Hepatocyte (in vitro differentiated cells): ENCODE measurements around the gene NT5C2. TPM values are rescaled to one million over a fixed set of nuclear protein-coding genes. Genes with fewer than 3 reads are reported as not detected.

Experiments
- DNase-seq: peaks from one replicate; pipeline ENCODE4 v3.0.0-alpha.2; 2016; ENCODE audit warnings: low spot score
- H2AFZ ChIP-seq: fragments of 200-600 bp; sonication (generic); 2 replicates; pipeline ENCODE4 v1.6.0; 2016; ENCODE audit warnings: antibody characterized with exemption, mild to moderate bottlenecking
- H3K27ac ChIP-seq: fragments of 200-600 bp; sonication (generic); 2 replicates; pipeline ENCODE4 v1.5.1; 2016; ENCODE audit warnings: mild to moderate bottlenecking
- H3K27me3 ChIP-seq: fragments of 200-600 bp; sonication (generic); 2 replicates; pipeline ENCODE4 v1.6.1; 2016
- H3K36me3 ChIP-seq: fragments of 200-600 bp; sonication (generic); replicated peaks from 2 replicates; pipeline ENCODE4 v1.5.1; 2016; ENCODE audit warnings: low read depth; ENCODE audit not compliant: insufficient read depth
- H3K4me1 ChIP-seq: fragments of 200-600 bp; sonication (generic); 2 replicates; pipeline ENCODE4 v1.5.1; 2016; ENCODE audit warnings: mild to moderate bottlenecking, moderate library complexity; ENCODE audit not compliant: insufficient read depth
- H3K4me2 ChIP-seq: fragments of 200-600 bp; sonication (generic); 2 replicates; pipeline ENCODE4 v1.6.0; 2016
- H3K4me3 ChIP-seq: fragments of 200-600 bp; sonication (generic); 2 replicates; pipeline ENCODE4 v1.5.1; 2016; ENCODE audit warnings: mild to moderate bottlenecking
- H3K79me2 ChIP-seq: fragments of 200-600 bp; sonication (generic); 2 replicates; pipeline ENCODE4 v1.6.0; 2017; ENCODE audit warnings: mild to moderate bottlenecking
- H3K9me2 ChIP-seq: fragments of 200-600 bp; sonication (generic); replicated peaks from 2 replicates; pipeline ENCODE4 v1.6.0; 2017; ENCODE audit warnings: mild to moderate bottlenecking; ENCODE audit not compliant: insufficient read depth
- H3K9me3 ChIP-seq: fragments of 200-600 bp; sonication (generic); 2 replicates; pipeline ENCODE4 v1.5.1; 2016; ENCODE audit warnings: low read depth, mild to moderate bottlenecking
- H4K20me1 ChIP-seq: fragments of 200-600 bp; sonication (generic); 2 replicates; pipeline ENCODE4 v1.6.0; 2016; ENCODE audit warnings: mild to moderate bottlenecking; ENCODE audit not compliant: insufficient read depth, poor library complexity, severe bottlenecking
- EZH2 ChIP-seq: fragments of 200-600 bp; sonication (generic); IDR thresholded peaks from 2 replicates; pipeline ENCODE4 v1.6.1; 2016; ENCODE audit warnings: antibody characterized with exemption, mild to moderate bottlenecking, borderline replicate concordance
- EZH2phosphoT487 ChIP-seq: fragments of 200-600 bp; sonication (generic); IDR thresholded peaks from one replicate; pipeline ENCODE4 v1.6.1; 2018; ENCODE audit warnings: antibody characterized with exemption, mild to moderate bottlenecking, low read depth, moderate library complexity; ENCODE audit not compliant: unreplicated experiment, severe bottlenecking
- WGBS: methylation state at CpG from one replicate; pipeline ENCODE4 v1.1.6; 2016; ENCODE audit warnings: low lambda C conversion rate; ENCODE audit errors: missing lambda C conversion rate; 5-methylcytosine and 5-hydroxymethylcytosine counted together
- polyA plus RNA-seq: library from polyadenylated mRNA; unstranded; fragments of >200 nt; fragmentation: Nextera tagmentation; extraction: Ambion mirVana; gene quantifications from 2 replicates; pipeline ENCODE4 v1.2.1, GENCODE V29; 2016
- total RNA-seq: library from RNA; depleted of rRNA; stranded (reverse); fragments of >200 nt; gene quantifications from 2 replicates; pipeline ENCODE4 v1.2.3, GENCODE V29; 2014
- TF ChIP-seq, protein P1 (sequence below): fragments of 200-600 bp; sonication (generic); IDR thresholded peaks from 2 replicates; pipeline ENCODE4 v1.5.1; 2016; ENCODE audit warnings: antibody characterized with exemption, mild to moderate bottlenecking; ENCODE audit not compliant: poor library complexity

The NT5C2 gene
- total and polyA plus RNA-seq, 2 experiments from 2014 or later: 50.7 to 52.0 TPM

DNA sequence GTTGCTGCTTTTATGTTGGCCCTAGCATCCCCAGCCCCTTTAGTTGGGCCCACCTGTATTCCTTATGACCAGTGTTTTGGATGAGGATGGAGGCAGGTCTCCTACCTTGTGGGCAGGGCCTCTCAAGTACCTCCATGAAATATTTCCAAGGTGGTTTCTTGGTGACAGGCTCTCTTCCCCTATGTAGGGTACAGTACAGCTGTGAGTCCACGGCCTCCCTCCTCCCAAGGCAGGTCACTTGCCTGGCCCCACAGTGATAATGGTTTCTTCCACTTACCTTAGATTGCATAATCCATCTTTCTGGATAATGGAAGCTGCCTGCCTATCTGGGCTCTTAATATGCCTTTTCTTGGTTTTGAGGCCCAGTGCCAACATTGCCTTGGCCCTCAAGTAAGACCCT lies 110.4 kb downstream of the NT5C2 start:
- no peaks in the 10 kb centered on the region for H3K9me3 ChIP-seq
- no peaks in the 10 kb centered on the region for H4K20me1 ChIP-seq
- no peak overlapping the region for H2AFZ ChIP-seq
- H3K36me3 ChIP-seq: no peaks in the 10 kb centered on the region
- no peaks in the 10 kb centered on the region for H3K9me2 ChIP-seq
- H3K4me2 ChIP-seq: no peak overlapping the region
- no peak overlapping the region for H3K27ac ChIP-seq
- H3K27me3 ChIP-seq: no peaks in the 10 kb centered on the region
- 100% methylated on average over 1 of the region's 1 CpG for WGBS
- TF ChIP-seq, protein P1, sequence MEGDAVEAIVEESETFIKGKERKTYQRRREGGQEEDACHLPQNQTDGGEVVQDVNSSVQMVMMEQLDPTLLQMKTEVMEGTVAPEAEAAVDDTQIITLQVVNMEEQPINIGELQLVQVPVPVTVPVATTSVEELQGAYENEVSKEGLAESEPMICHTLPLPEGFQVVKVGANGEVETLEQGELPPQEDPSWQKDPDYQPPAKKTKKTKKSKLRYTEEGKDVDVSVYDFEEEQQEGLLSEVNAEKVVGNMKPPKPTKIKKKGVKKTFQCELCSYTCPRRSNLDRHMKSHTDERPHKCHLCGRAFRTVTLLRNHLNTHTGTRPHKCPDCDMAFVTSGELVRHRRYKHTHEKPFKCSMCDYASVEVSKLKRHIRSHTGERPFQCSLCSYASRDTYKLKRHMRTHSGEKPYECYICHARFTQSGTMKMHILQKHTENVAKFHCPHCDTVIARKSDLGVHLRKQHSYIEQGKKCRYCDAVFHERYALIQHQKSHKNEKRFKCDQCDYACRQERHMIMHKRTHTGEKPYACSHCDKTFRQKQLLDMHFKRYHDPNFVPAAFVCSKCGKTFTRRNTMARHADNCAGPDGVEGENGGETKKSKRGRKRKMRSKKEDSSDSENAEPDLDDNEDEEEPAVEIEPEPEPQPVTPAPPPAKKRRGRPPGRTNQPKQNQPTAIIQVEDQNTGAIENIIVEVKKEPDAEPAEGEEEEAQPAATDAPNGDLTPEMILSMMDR: no peak
- no peak for TF ChIP-seq EZH2phosphoT487
- TF ChIP-seq EZH2: no peak
- no peak for DNase-seq
- no peak overlapping the region for H3K4me3 ChIP-seq
- H3K4me1 ChIP-seq: no peaks in the 10 kb centered on the region
- H3K79me2 ChIP-seq: no peaks in the 10 kb centered on the region

DNA sequence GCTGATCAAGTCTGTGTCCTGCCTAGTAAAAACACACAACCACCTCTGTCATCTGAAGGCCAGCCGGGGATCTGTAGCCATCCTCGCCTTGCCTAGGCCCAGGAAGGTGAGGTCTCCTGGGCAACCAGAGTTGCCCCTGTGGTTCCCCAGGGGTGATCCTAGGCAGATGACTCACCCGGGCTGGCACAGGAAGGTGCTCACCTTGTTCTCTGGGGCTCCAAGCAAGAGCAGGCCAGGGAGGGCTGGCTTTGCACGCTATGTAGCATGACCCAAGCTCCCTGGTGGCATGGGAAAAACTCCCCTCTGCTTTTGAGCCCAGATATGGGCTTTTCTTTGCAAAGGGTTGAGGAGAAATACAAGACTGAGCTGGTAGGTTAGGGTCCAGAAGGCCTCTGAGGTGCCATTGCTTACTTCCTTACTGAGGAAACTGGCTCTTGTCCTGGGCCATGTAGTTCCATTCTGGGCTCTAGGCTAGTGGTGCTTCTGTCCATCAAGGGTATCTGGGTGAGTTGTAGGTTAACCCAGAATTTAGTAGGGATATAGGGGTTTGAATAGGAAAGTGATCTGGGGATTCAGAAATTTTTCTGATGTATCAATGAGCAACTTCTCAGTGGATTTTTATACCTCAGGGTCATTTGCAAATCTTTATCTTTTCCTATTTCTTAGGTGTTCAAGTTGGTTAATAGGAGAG lies 112.0 kb downstream of the NT5C2 start:
- TF ChIP-seq EZH2: no peak
- TF ChIP-seq EZH2phosphoT487: no peak
- TF ChIP-seq, protein P1: no peak
- no peaks in the 10 kb centered on the region for H3K79me2 ChIP-seq
- WGBS: 90% methylated on average over 4 of the region's 4 CpGs
- no peaks in the 10 kb centered on the region for H3K36me3 ChIP-seq
- H3K9me3 ChIP-seq: no peaks in the 10 kb centered on the region
- H3K9me2 ChIP-seq: no peaks in the 10 kb centered on the region
- H3K4me2 ChIP-seq: no peak overlapping the region
- H3K4me3 ChIP-seq: no peak overlapping the region
- DNase-seq: no peak
- no peaks in the 10 kb centered on the region for H3K27me3 ChIP-seq
- H2AFZ ChIP-seq: no peak overlapping the region
- H3K27ac ChIP-seq: no peak overlapping the region
- H3K4me1 ChIP-seq: no peaks in the 10 kb centered on the region
- H4K20me1 ChIP-seq: no peaks in the 10 kb centered on the region

GRCh38 chr10:103079946-103080345 lies 113.1 kb downstream of the NT5C2 start:
- 88% methylated on average over 11 of the region's 11 CpGs for WGBS
- Histone ChIP-seq H3K4me1 (no peaks in the 10 kb centered on the region), H3K27me3 (no peaks in the 10 kb centered on the region), H3K36me3 (no peaks in the 10 kb centered on the region), H3K9me2 (no peaks in the 10 kb centered on the region), H3K27ac (no peak overlapping the region), H3K4me3 (no peak overlapping the region), H4K20me1 (no peaks in the 10 kb centered on the region), H3K4me2 (no peak overlapping the region), H2AFZ (no peak overlapping the region), H3K9me3 (no peaks in the 10 kb centered on the region), H3K79me2 (no peaks in the 10 kb centered on the region)
- TF ChIP-seq EZH2phosphoT487: no peak
- no peak for DNase-seq

- H3K4me3 ChIP-seq: no peak overlapping the region
- no peak overlapping the region for H3K27ac ChIP-seq
- H3K9me3 ChIP-seq: no peaks in the 10 kb centered on the region
- no peaks in the 10 kb centered on the region for H3K27me3 ChIP-seq
- no peaks in the 10 kb centered on the region for H3K4me1 ChIP-seq
- H3K36me3 ChIP-seq: no peaks in the 10 kb centered on the region
- H3K79me2 ChIP-seq: no peaks in the 10 kb centered on the region
- TF ChIP-seq, protein P1: no peak
- no peak for TF ChIP-seq EZH2
- TF ChIP-seq EZH2phosphoT487: no peak
- 90% methylated on average over 7 of the region's 7 CpGs for WGBS
- H3K9me2 ChIP-seq: no peaks in the 10 kb centered on the region
- H3K4me2 ChIP-seq: no peak overlapping the region
- no peak overlapping the region for H2AFZ ChIP-seq
- no peaks in the 10 kb centered on the region for H4K20me1 ChIP-seq
- DNase-seq: no peak
These were observed 114.0 kb downstream of the NT5C2 start for GRCh38 chr10:103079100-103079499.
